ENCODE results near the gene PSTK. TPM values are rescaled to one million over a fixed set of nuclear protein-coding genes. Genes with fewer than 3 reads are reported as not detected.

The PSTK gene
- total and polyA plus RNA-seq, 10 donors: 1.2 to 4.9 (median 2.7) TPM

- TF ChIP-seq CTCF (IDR thresholded peaks at IDR 0.05 in 8 of 11, conservative IDR thresholded peaks at IDR 0.05 in 3 of 11) (no peak), POLR2AphosphoS5 (IDR thresholded peaks at IDR 0.05) (no peak), POLR2A (IDR thresholded peaks at IDR 0.05) (no peak)
- Histone ChIP-seq H3K4me1 (peaks cover 0 to 7% (median 0%) of the 10 kb centered on the region in 6 donors), H3K36me3 (peaks cover 0 to 49% (median 19%) of the 10 kb centered on the region in 6 donors), H3K4me3 (no peak overlapping the region), H3K9me3 (no peaks in the 10 kb centered on the region), H3K27ac (no peak overlapping the region), H3K27me3 (replicated peaks in 1 of 7) (no peaks in the 10 kb centered on the region)
- intact Hi-C loops (cut with DNase I; ENCODE audit: low total_unique reads): no loop called here
- DNase-seq: no peak
Observed at GRCh38 chr10:123034332-123034731, 54.1 kb downstream of the PSTK start.

GRCh38 chr10:123035467-123036086 lies 55.4 kb downstream of the PSTK start:
- H3K4me1 ChIP-seq: peaks cover 0 to 7% (median 0%) of the 10 kb centered on the region in 6 donors
- H3K36me3 ChIP-seq: peaks cover 0 to 49% (median 19%) of the 10 kb centered on the region in 6 donors
- DNase-seq: no peak
- H3K4me3 ChIP-seq: no peak overlapping the region
- H3K9me3 ChIP-seq: no peaks in the 10 kb centered on the region
- no peaks in the 10 kb centered on the region for H3K27me3 ChIP-seq (replicated peaks in 1 of 7)
- WGBS, 5 donors: 84 to 93% (median 92%) methylated on average over 8 of the region's 8 CpGs
- H3K27ac ChIP-seq: no peak overlapping the region
- TF ChIP-seq CTCF (IDR thresholded peaks at IDR 0.05 in 8 of 11, conservative IDR thresholded peaks at IDR 0.05 in 3 of 11) (no peak), POLR2AphosphoS5 (IDR thresholded peaks at IDR 0.05) (no peak), POLR2A (IDR thresholded peaks at IDR 0.05) (no peak)
- intact Hi-C loops (cut with DNase I; ENCODE audit: low total_unique reads): no loop called here

DNA sequence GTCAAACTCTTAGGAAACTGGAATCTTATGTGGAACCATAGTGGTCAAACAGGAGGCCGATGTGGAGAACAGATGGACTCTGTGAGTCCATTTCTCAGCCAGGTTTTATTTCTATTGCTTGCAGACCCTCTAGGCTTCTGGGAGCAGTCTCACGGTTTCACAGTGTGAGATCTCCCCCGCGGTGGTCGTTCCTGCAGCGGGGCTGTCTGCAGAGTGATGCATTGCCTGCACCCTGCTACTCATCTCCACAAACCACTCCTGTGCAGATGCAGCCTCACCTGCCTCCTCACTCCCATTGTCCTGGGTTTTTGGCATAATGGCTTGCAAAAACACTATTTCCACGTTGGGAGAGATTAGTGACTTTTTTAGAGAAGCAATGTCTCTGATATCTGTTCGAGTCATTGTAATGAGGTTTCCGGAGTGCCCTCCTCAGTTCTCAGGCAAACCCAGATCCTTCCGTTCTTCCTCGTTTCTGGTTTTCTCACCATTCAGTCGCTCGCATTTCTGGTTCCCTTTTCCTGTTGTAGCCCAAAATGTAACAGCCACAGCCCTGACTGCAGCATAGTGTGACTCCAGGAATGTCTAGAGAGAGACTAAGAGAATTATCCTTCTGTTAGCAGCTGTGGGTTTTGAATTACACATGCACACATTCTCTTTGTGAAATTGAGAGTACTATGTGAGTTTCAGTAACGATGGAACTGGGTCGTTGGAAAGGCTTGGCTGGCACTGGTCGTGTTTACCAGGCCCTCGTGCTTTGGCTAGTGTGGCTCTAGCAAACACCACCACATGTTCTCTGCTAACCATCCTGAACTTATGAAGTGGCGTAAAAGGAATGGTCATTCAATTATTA lies 58.8 kb downstream of the PSTK start:
- Histone ChIP-seq H3K36me3 (peaks cover 0 to 64% (median 19%) of the 10 kb centered on the region in 6 donors), H3K27me3 (replicated peaks in 1 of 7) (no peaks in the 10 kb centered on the region), H3K4me1 (peaks cover 0 to 12% (median 0%) of the 10 kb centered on the region in 6 donors), H3K9me3 (no peaks in the 10 kb centered on the region), H3K27ac (no peak overlapping the region), H3K4me3 (no peak overlapping the region)
- intact Hi-C loops (cut with DNase I; ENCODE audit: low total_unique reads): no loop called here
- WGBS, 5 donors: 43 to 60% (median 52%) methylated on average over 18 of the region's 18 CpGs
- DNase-seq: no peak
- no peak for TF ChIP-seq POLR2A (IDR thresholded peaks at IDR 0.05)
- TF ChIP-seq POLR2AphosphoS5 (IDR thresholded peaks at IDR 0.05): no peak
- no peak for TF ChIP-seq CTCF (IDR thresholded peaks at IDR 0.05 in 8 of 11, conservative IDR thresholded peaks at IDR 0.05 in 3 of 11)

DNA sequence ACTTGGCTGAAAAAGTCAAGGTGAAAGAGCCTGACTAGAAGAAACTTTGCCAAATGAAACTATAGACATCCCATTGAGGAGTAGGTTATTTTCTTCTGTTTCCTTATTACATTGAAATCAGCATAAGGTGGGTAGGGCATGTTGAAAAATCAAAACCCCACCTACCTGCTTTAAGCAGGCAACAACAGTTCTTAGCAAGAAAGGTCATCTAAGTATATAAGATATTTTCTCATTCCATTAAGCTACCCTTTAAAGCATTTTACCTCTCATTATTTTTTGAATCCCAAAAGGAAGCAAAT lies 59.4 kb downstream of the PSTK start:
- DNase-seq: no peak
- Histone ChIP-seq H3K36me3 (peaks cover 0 to 65% (median 19%) of the 10 kb centered on the region in 6 donors), H3K4me3 (no peak overlapping the region), H3K27ac (no peak overlapping the region), H3K27me3 (replicated peaks in 1 of 7) (no peaks in the 10 kb centered on the region), H3K9me3 (no peaks in the 10 kb centered on the region), H3K4me1 (peaks cover 0 to 12% (median 0%) of the 10 kb centered on the region in 6 donors)
- no peak for TF ChIP-seq POLR2A (IDR thresholded peaks at IDR 0.05)
- no peak for TF ChIP-seq POLR2AphosphoS5 (IDR thresholded peaks at IDR 0.05)
- no peak for TF ChIP-seq CTCF (IDR thresholded peaks at IDR 0.05 in 8 of 11, conservative IDR thresholded peaks at IDR 0.05 in 3 of 11)
- intact Hi-C loops (cut with DNase I; ENCODE audit: low total_unique reads): no loop called here
